K562 (cell line): ENCODE results near the gene PDE3A. TPM values are rescaled to one million over a fixed set of nuclear protein-coding genes. Genes with fewer than 3 reads are reported as not detected.

Source experiments
- ATAC-seq: fragments of 200-7000 bp; cut with Tn5 transposase; 3 replicates; pipeline ENCODE4 v1.9.1; 2020; ENCODE audit warnings: moderate library complexity
- BruUV-seq: library from RNA; stranded (reverse); fragments of 400-500 nt; replicated peaks from 2 replicates; lab custom pipeline; 2021; lab: Mats Ljungman, UMichigan
- CTCF ChIA-PET: fragments of 300-600 bp; formaldehyde crosslinking; extraction: SDS; loops from one replicate; lab custom pipeline; 2021; ENCODE audit warnings: low intra/inter-chr PET ratio; lab: Yijun Ruan, JAX
- POLR2A ChIA-PET: fragments of 300-600, 350-650 bp; sonication (Branson Sonifier 250); formaldehyde crosslinking; extraction: SDS; loops from one replicate; lab custom pipeline; 2021; ENCODE audit warnings: antibody characterized with exemption, inconsistent platforms; lab: Yijun Ruan, JAX
- DNase-seq, 4 experiments: peaks; one replicate each; pipeline versions ENCODE4 v3.0.0 to v3.0.0-alpha.2; 2011 to 2018; ENCODE audit warnings: low spot score in 3 of 4, mixed read lengths in 3 of 4; ENCODE audit errors: extremely low read depth in 1 of 4
- FAIRE-seq: peaks from 2 replicates; lab custom pipeline; 2011; peaks lifted over from hg19 to GRCh38; lab: Jason Lieb, UNC
- H2AFZ ChIP-seq: 2 replicates; pipeline ENCODE4 v1.6.0; 2011; ENCODE audit warnings: low read depth, low read length, control low read depth, inconsistent platforms
- H3K27ac ChIP-seq: fragments of 200-600 bp; 3 replicates; pipeline ENCODE4 v1.8.0; 2011; ENCODE audit warnings: low read depth, mild to moderate bottlenecking, control low read depth, inconsistent platforms, low read length, moderate library complexity, mixed read lengths; ENCODE audit errors: extremely low read depth
- H3K27me3 ChIP-seq, 2 experiments: fragments of 300-600 bp in 1 of 2; 2 replicates in 1 of 2; 3 replicates in 1 of 2; pipeline versions ENCODE4 v1.6.0 to v1.8.0; 2011; ENCODE audit warnings: inconsistent platforms in 2 of 2, low read length in 2 of 2, mild to moderate bottlenecking in 1 of 2, mixed read lengths in 1 of 2, moderate library complexity in 1 of 2; ENCODE audit not compliant: control insufficient read depth in 2 of 2, insufficient read depth in 2 of 2
- H3K36me3 ChIP-seq: fragments of 300-600 bp; 3 replicates; pipeline ENCODE4 v1.8.0; 2011; ENCODE audit warnings: mild to moderate bottlenecking, low read length, inconsistent platforms; ENCODE audit not compliant: control insufficient read depth, insufficient read depth
- H3K4me1 ChIP-seq, 2 experiments: fragments of 200-600 bp in 1 of 2; replicated peaks in 1 of 2; 2 replicates in 1 of 2; 3 replicates in 1 of 2; pipeline versions ENCODE4 v1.5.1 to v1.8.0; 2011; ENCODE audit warnings: inconsistent platforms in 2 of 2, low read length in 2 of 2, mild to moderate bottlenecking in 1 of 2, mixed read lengths in 1 of 2, moderate library complexity in 1 of 2; ENCODE audit not compliant: control insufficient read depth in 2 of 2, insufficient read depth in 2 of 2
- H3K4me2 ChIP-seq: 2 replicates; pipeline ENCODE4 v1.6.1; 2011; ENCODE audit warnings: low read length, control low read depth, inconsistent platforms, mixed read lengths; ENCODE audit not compliant: insufficient read depth
- H3K4me3 ChIP-seq: fragments of 200-600 bp; sonication (generic), shearing (Covaris generic); 2 replicates; pipeline ENCODE4 v1.5.1; 2016; ENCODE audit warnings: control low read depth, inconsistent platforms
- H3K79me2 ChIP-seq: fragments of 200-600 bp; 3 replicates; pipeline ENCODE4 v1.8.0; 2011; ENCODE audit warnings: low read length, inconsistent platforms; ENCODE audit not compliant: control insufficient read depth, insufficient read depth
- H3K9ac ChIP-seq, 2 experiments: 2 replicates each; pipeline versions ENCODE4 v1.6.0 to v1.6.1; 2011; ENCODE audit warnings: low read depth in 2 of 2, low read length in 2 of 2, control low read depth in 1 of 2, inconsistent platforms in 1 of 2, mild to moderate bottlenecking in 1 of 2, mixed read lengths in 1 of 2; ENCODE audit not compliant: insufficient read depth in 1 of 2
- H3K9me1 ChIP-seq: one replicate; pipeline ENCODE4 v1.6.0; 2011; ENCODE audit warnings: inconsistent platforms, mild to moderate bottlenecking, low read length, moderate library complexity; ENCODE audit not compliant: control insufficient read depth, insufficient read depth
- H3K9me3 ChIP-seq: replicated peaks from 2 replicates; pipeline ENCODE4 v1.5.1; 2011; ENCODE audit warnings: low read depth, low read length, inconsistent platforms; ENCODE audit not compliant: control insufficient read depth, insufficient read depth
- H4K20me1 ChIP-seq: replicated peaks from 2 replicates; pipeline ENCODE4 v1.6.1; 2011; ENCODE audit warnings: low read length, inconsistent platforms, mixed read lengths; ENCODE audit not compliant: control insufficient read depth, insufficient read depth
- FIP1L1 ChIP-seq: fragments of 200-400 bp; formaldehyde crosslinking; IDR thresholded peaks from 2 replicates; pipeline ENCODE4 v1.6.1; 2018; ENCODE audit warnings: mild to moderate bottlenecking, low read depth, low read length; ENCODE audit not compliant: poor library complexity, severe bottlenecking
- FUS ChIP-seq: fragments of 200-400 bp; formaldehyde crosslinking; optimal IDR thresholded peaks from 2 replicates; pipeline ENCODE3; 2017; ENCODE audit warnings: low read depth, low read length
- HEY1 ChIP-seq: fragments of 250-450 bp; sonication (Bioruptor Pico); IDR thresholded peaks from 2 replicates; pipeline ENCODE4 v1.5.0; 2020; ENCODE audit warnings: mild to moderate bottlenecking, moderate library complexity, borderline replicate concordance
- HMG20B ChIP-seq: fragments of 250-450 bp; sonication (Bioruptor Pico); IDR thresholded peaks from 2 replicates; pipeline ENCODE4 v1.5.0; 2021; ENCODE audit warnings: mild to moderate bottlenecking
- NCOA4 ChIP-seq: fragments of 450-650 bp; IDR thresholded peaks from 2 replicates; pipeline ENCODE4 v1.6.1; 2018; ENCODE audit warnings: mild to moderate bottlenecking; ENCODE audit not compliant: partially characterized antibody
- NR2C1 ChIP-seq, 2 experiments: fragments of 450-650 bp; IDR thresholded peaks; 2 replicates each; pipeline ENCODE4 v1.6.1; 2017; ENCODE audit warnings: mild to moderate bottlenecking in 2 of 2, antibody characterized with exemption in 1 of 2, inconsistent platforms in 1 of 2, missing compliant biosample characterization in 1 of 2, missing genetic modification characterization in 1 of 2
- PHF20 ChIP-seq: fragments of 450-650 bp; IDR thresholded peaks from 2 replicates; pipeline ENCODE4 v1.6.1; 2018; ENCODE audit not compliant: partially characterized antibody
- PHTF2 ChIP-seq: fragments of 250-450 bp; sonication (Bioruptor Pico); IDR thresholded peaks from 2 replicates; pipeline ENCODE4 v1.5.0; 2021; ENCODE audit warnings: mild to moderate bottlenecking
- PKNOX1 ChIP-seq: fragments of 450-650 bp; IDR thresholded peaks from 2 replicates; pipeline ENCODE4 v1.6.1; 2016
- TFAP4 ChIP-seq: sonication (generic); formaldehyde crosslinking; IDR thresholded peaks from 2 replicates; pipeline ENCODE4 v1.8.0; 2022; ENCODE audit warnings: missing genetic modification reagents, mild to moderate bottlenecking, moderate library complexity, borderline replicate concordance
- THRA ChIP-seq: fragments of 450-650 bp; IDR thresholded peaks from 2 replicates; pipeline ENCODE4 v1.6.1; 2017; ENCODE audit warnings: mild to moderate bottlenecking, moderate library complexity
- ZBTB11 ChIP-seq, 3 experiments: fragments of 200-800 bp in 1 of 3; fragments of 250-450 bp in 1 of 3; fragments of 450-650 bp in 1 of 3; sonication (Bioruptor Pico) in 1 of 3; sonication (Bioruptor generic) in 1 of 3; formaldehyde crosslinking in 1 of 3; IDR thresholded peaks; 2 replicates each; pipeline versions ENCODE4 v1.6.1 to v1.8.0; 2016 to 2022; ENCODE audit warnings: mild to moderate bottlenecking in 2 of 3, missing genetic modification characterization in 2 of 3, missing compliant biosample characterization in 1 of 3, moderate library complexity in 1 of 3
- ZFP36 ChIP-seq: fragments of 150-350 bp; IDR thresholded peaks from 2 replicates; pipeline ENCODE4 v1.6.1; 2018; ENCODE audit warnings: low read length, low read depth; ENCODE audit not compliant: partially characterized antibody
- ZFX ChIP-seq: sonication (generic); formaldehyde crosslinking; IDR thresholded peaks from 2 replicates; pipeline ENCODE4 v1.8.0; 2022; ENCODE audit warnings: mild to moderate bottlenecking, missing genetic modification reagents, moderate library complexity
- ZNF217 ChIP-seq: sonication (generic); formaldehyde crosslinking; IDR thresholded peaks from 2 replicates; pipeline ENCODE4 v1.8.0; 2022; ENCODE audit warnings: mild to moderate bottlenecking, missing genetic modification reagents
- ZNF232 ChIP-seq: sonication (generic); formaldehyde crosslinking; IDR thresholded peaks from 2 replicates; pipeline ENCODE4 v1.8.0; 2022; ENCODE audit warnings: mild to moderate bottlenecking, missing genetic modification reagents
- ZNF324 ChIP-seq: fragments of 250-450 bp; sonication (Bioruptor Pico); IDR thresholded peaks from 2 replicates; pipeline ENCODE4 v1.4.0; 2020; ENCODE audit warnings: mild to moderate bottlenecking
- ZNF444 ChIP-seq: fragments of 250-450 bp; sonication (Bioruptor Pico); IDR thresholded peaks from 2 replicates; pipeline ENCODE4 v1.4.0; 2020; ENCODE audit warnings: mild to moderate bottlenecking, moderate library complexity
- in situ Hi-C: fragments of 300-500 bp; cut with MboI; formaldehyde crosslinking; loops from 4 replicates; pipeline ENCODE4 v1.15.0; 2018; ENCODE audit warnings: inconsistent platforms, mixed read lengths
- intact Hi-C: fragments of 100-400 bp; cut with micrococcal nuclease; formaldehyde crosslinking; loops from 2 replicates; pipeline ENCODE4 v1.14.2; 2022
- polyA plus RNA-seq, 8 experiments: library from polyadenylated mRNA; depleted of rRNA in 4 of 8; stranded (reverse) in 5 of 8; unstranded in 3 of 8; fragments of >200 nt; fragmentation: Nextera tagmentation in 2 of 8; fragmentation: Illumina TruSeq in 1 of 8; extraction: Ambion mirVana in 2 of 8; extraction: Trizol in 1 of 8; gene quantifications; 2 replicates each; pipeline versions ENCODE4 v1.2.1 to v1.2.3, GENCODE V29; 2011 to 2014; ENCODE audit warnings: inconsistent platforms in 1 of 8, missing spikeins in 1 of 8
- total RNA-seq, 7 experiments: library from RNA; depleted of rRNA in 6 of 7; stranded (reverse); fragments of >200 nt in 6 of 7; fragmentation: Illumina TruSeq in 2 of 7; extraction: Trizol in 2 of 7; gene quantifications; 2 replicates each; pipeline versions ENCODE4 v1.2.1 to v1.2.3, GENCODE V29; 2011 to 2021; ENCODE audit warnings: low replicate concordance in 1 of 7

Gene PDE3A
- total and polyA plus RNA-seq, 9 of the 15 experiments (the other 6 are each of a cell fraction or from before 2014, with no cell fraction given): 0.02 TPM; not detected in 8

GRCh38 chr12:20490213-20490612, 121.9 kb downstream of the PDE3A start:
- intact Hi-C loops: no loop called here
- H3K79me2 ChIP-seq: no peaks in the 10 kb centered on the region
- no TSS peak for BruUV-seq
- no peaks in the 10 kb centered on the region for H3K9me3 ChIP-seq
- no peak overlapping the region for H2AFZ ChIP-seq
- FAIRE-seq (no peak), DNase-seq (no peak), ATAC-seq (no peak)
- no peak overlapping the region for H3K9ac ChIP-seq
- H3K4me2 ChIP-seq: no peak overlapping the region
- ChIA-PET POLR2A (no interaction called here), CTCF (no interaction called here)
- H3K27me3 ChIP-seq: no peaks in the 10 kb centered on the region
- H3K9me1 ChIP-seq: no peaks in the 10 kb centered on the region
- in situ Hi-C loops: no loop called here
- no peak overlapping the region for H3K27ac ChIP-seq
- H3K4me3 ChIP-seq: no peak overlapping the region
- no peaks in the 10 kb centered on the region for H3K36me3 ChIP-seq
- no peaks in the 10 kb centered on the region for H4K20me1 ChIP-seq
- H3K4me1 ChIP-seq: no peaks in the 10 kb centered on the region
- TF ChIP-seq NR2C1 (IDR thresholded peaks at IDR 0.05) (no peak), NR2C1 (tag; IDR thresholded peaks at IDR 0.05) (no peak), ZNF217 (CRISPR knock-in tag) (no peak), ZFX (no peak), HMG20B (no peak), NCOA4 (no peak), ZNF232 (no peak), HEY1 (CRISPR knock-in tag) (no peak), THRA (no peak), PHF20 (no peak), FUS (no peak), ZFP36 (no peak), TFAP4 (CRISPR knock-in tag) (no peak), ZBTB11 (CRISPR knock-in tag; IDR thresholded peaks at IDR 0.05) (no peak), PHTF2 (no peak), PKNOX1 (no peak), ZNF324 (CRISPR knock-in tag) (no peak), FIP1L1 (no peak), ZNF444 (no peak)
